ENCODE results near the gene C2CD4C.

The C2CD4C gene

DNA sequence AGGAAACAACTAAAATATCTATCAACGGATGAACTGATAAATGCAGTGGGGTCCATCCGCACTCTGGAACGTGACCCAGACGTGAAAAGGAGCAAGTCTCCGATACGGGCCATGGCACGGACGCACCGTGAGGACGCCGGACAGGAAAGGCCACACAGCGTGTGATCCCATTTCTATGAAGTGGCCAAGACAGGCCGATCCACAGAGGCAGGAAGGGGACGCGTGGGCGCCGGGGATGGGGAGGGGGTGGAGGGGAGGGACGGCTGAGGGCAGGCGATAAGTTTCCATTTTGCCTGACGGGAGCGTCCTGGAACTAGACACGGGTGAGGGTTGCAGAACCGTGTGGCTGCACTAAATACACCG lies 38.1 kb upstream of the C2CD4C start:
- TF ChIP-seq, protein P1, sequence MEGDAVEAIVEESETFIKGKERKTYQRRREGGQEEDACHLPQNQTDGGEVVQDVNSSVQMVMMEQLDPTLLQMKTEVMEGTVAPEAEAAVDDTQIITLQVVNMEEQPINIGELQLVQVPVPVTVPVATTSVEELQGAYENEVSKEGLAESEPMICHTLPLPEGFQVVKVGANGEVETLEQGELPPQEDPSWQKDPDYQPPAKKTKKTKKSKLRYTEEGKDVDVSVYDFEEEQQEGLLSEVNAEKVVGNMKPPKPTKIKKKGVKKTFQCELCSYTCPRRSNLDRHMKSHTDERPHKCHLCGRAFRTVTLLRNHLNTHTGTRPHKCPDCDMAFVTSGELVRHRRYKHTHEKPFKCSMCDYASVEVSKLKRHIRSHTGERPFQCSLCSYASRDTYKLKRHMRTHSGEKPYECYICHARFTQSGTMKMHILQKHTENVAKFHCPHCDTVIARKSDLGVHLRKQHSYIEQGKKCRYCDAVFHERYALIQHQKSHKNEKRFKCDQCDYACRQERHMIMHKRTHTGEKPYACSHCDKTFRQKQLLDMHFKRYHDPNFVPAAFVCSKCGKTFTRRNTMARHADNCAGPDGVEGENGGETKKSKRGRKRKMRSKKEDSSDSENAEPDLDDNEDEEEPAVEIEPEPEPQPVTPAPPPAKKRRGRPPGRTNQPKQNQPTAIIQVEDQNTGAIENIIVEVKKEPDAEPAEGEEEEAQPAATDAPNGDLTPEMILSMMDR (IDR thresholded peaks at IDR 0.05; ENCODE audit: low read depth, low read length) = no peak
- no peaks in the 10 kb centered on the region for H3K4me1 ChIP-seq
- peaks cover 5% of the 10 kb centered on the region; the same call in 1 of the 2 replicates for H3K9me3 ChIP-seq
- H3K27me3 ChIP-seq = no peaks in the 10 kb centered on the region
- H3K36me3 ChIP-seq = no peaks in the 10 kb centered on the region
- no peak for DNase-seq
- no peak overlapping the region for H3K4me3 ChIP-seq (ENCODE audit: low read depth, low read length)

DNA sequence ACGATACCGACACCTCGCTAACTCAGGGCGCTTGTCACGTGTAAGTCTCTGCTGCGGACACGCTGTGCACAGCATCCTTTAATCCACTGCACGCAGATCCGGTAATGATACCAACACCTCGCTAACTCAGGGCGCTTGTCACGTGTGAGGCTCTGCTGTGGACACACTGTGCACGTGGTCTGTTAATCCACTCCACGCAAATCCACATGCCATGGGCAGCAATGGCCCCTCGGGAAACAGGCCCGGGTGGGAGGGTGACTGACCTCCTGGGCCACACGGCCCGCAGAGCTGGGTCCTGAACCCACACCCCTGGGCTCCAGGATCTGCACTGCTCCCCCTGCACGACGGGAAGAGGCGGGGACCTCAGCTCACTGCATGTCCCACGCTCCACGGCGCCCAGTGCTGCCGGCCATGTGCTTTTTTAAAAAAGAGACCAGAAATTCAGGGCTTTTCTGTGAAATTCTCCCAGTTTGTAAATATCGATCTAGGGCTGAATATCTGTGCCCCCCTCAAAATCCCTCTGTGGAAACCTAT lies 35.8 kb upstream of the C2CD4C start:
- Histone ChIP-seq H3K36me3 (no peaks in the 10 kb centered on the region), H3K4me3 (ENCODE audit: low read depth, low read length) (no peak overlapping the region), H3K4me1 (no peaks in the 10 kb centered on the region), H3K9me3 (no peaks in the 10 kb centered on the region), H3K27me3 (no peaks in the 10 kb centered on the region)
- TF ChIP-seq, protein P1 (IDR thresholded peaks at IDR 0.05; ENCODE audit: low read depth, low read length) = no peak
- no peak for DNase-seq

DNA sequence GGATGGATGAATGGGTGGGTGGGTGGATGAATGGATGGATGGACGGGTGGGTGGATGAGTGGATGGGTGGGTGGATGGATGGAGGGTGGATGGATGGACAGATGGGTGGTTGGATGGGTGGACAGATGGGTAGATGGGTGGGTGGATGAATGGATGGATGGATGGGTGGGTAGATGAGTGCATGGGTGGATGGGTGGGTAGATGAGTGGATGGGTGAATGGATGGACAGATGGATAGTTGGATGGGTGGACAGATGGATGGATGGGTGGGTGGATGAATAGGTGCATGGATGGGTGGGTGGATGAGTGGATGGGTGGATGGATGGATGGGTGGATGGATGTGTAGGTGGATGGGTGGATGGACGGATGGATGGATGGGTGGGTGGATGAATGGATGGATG lies 34.1 kb upstream of the C2CD4C start:
- Histone ChIP-seq H3K4me1 (no peaks in the 10 kb centered on the region), H3K9me3 (no peaks in the 10 kb centered on the region), H3K27me3 (no peaks in the 10 kb centered on the region), H3K4me3 (ENCODE audit: low read depth, low read length) (no peak overlapping the region), H3K36me3 (no peaks in the 10 kb centered on the region)
- DNase-seq = no peak
- TF ChIP-seq, protein P1 (IDR thresholded peaks at IDR 0.05; ENCODE audit: low read depth, low read length) = no peak

DNA sequence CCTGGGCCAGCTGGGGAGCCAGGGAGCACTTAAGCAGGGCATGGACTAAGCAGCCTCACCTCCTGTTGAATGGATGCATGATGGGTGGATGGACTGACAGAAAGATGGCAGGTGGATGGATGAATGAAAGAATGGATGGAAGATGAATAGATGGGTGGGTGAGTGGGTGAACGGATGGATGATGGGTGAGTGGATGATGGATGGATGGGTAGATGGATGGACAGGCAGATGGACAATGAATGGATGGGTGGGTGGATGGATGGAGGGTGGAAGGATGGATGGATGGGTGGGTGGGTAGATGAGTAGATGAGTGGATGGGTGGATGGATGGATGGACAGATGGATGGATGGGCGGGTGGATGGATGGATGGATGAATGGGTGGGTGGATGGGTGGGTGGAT lies 33.1 kb upstream of the C2CD4C start:
- no peak for DNase-seq
- TF ChIP-seq, protein P1 (IDR thresholded peaks at IDR 0.05; ENCODE audit: low read depth, low read length) = no peak

DNA sequence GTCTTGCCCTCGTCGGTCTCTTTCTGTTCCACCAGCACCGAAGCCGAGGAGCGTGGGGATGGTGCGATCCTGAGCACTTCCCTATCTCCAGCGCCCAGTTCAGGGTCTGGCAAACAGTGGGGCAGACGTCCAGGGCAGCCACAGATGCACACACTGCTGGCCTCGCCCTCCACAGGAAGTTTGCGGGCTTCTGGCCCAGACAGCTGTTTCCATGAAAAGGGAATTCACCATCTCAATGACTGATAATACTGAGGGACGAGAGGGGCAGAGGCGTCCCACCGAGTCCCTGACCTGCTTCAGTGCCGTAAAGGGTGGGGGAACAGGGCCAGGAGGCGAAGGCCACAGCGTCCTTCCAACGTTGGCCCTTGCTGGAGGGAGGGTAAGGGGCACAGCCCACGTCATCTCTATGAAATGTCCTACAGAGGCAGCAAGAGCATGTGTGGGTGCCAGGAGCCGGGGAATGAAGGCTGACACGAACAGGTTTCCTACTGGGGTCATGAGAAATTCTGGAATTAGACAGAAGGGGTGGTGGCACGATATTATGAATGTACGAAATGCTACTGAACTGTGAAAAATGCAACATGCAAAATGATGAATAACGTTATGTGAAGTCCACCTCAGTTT lies 32.4 kb upstream of the C2CD4C start:
- Histone ChIP-seq H3K36me3 (no peaks in the 10 kb centered on the region), H3K9me3 (no peaks in the 10 kb centered on the region), H3K4me3 (ENCODE audit: low read depth, low read length) (no peak overlapping the region), H3K4me1 (no peaks in the 10 kb centered on the region), H3K27me3 (no peaks in the 10 kb centered on the region)
- DNase-seq = no peak
- TF ChIP-seq, protein P1 (IDR thresholded peaks at IDR 0.05; ENCODE audit: low read depth, low read length) = no peak

More for the DNA sequence above, 33.1 kb upstream of the C2CD4C start:
- no peaks in the 10 kb centered on the region for H3K9me3 ChIP-seq
- H3K4me3 ChIP-seq (ENCODE audit: low read depth, low read length) = no peak overlapping the region
- no peaks in the 10 kb centered on the region for H3K4me1 ChIP-seq
- no peaks in the 10 kb centered on the region for H3K27me3 ChIP-seq
- H3K36me3 ChIP-seq = no peaks in the 10 kb centered on the region

DNA sequence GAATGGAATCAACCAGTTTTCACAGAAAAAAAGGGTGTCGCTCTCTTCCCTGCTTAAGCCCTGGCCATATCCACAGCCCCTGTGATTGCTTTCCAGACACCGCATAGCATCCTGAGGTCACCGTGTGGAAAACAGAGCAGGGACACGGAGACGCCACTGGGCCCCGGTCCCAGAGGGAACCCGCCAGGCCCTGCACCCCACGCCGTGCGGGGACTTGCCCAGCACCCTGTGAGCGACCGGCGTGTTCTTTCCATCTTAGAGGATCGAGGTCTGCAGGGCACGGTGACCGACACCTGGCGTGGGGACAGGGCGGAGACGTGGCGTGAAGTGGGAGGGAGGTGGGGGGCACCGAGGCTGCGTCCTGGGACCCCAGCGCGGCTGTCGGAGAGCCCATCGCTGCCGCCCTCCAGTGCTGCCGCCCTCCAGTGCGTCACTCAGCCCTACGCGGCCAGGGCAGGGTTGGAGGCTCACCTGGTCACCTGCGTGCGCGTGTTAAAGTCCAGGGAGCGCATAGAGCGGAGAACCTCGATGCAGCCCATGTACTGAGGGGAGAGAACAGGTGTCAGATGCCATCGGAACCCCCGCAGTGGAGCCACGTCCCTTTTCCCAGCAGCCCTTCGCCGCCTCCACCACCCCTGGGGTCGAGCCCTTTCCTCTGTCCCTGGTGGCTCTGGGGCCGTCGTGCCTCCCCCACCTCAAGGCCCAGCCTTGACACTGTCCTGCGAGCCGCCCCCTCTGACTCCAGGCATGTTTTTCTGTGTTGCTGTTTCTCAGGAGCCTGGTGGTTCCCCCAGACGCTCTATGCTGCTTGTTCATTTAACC lies 31.7 kb upstream of the C2CD4C start:
- Histone ChIP-seq H3K4me3 (ENCODE audit: low read depth, low read length) (no peak overlapping the region), H3K9me3 (no peaks in the 10 kb centered on the region), H3K36me3 (no peaks in the 10 kb centered on the region), H3K4me1 (no peaks in the 10 kb centered on the region), H3K27me3 (no peaks in the 10 kb centered on the region)
- TF ChIP-seq, protein P1 (IDR thresholded peaks at IDR 0.05; ENCODE audit: low read depth, low read length) = no peak
- DNase-seq = no peak

All from BE2C (cell line).